ENCODE measurements around the gene ADGRV1.

- TF ChIP-seq CTCF (IDR thresholded peaks at IDR 0.05; ENCODE audit: low read depth, low read length) (no peak), POLR2A (IDR thresholded peaks at IDR 0.05; ENCODE audit: extremely low read depth, insufficient read length) (no peak), MYC (IDR thresholded peaks at IDR 0.05; ENCODE audit: low read depth, low read length) (no peak)
These were observed 27.9 kb downstream of the ADGRV1 start for GRCh38 chr5:90586469-90586868.

All from NB4 (cell line).